ENCODE measurements around the gene ATF6B.

Gene ATF6B

GRCh38 chr6:32127717-32128592, at the start of gene ATF6B:
Gene ATF6B (minus strand): TSS chr6:32128246. CDS start chr6:32128207, 39 bp downstream.
- peak; percentile 80 for DNase-seq

- no peak for DNase-seq
Measured at GRCh38 chr6:32177183-32177787, 49.2 kb upstream of the ATF6B start.

GRCh38 chr6:32176476-32177182, 48.6 kb upstream of the ATF6B start:
- no peak for DNase-seq

GRCh38 chr6:32175711-32176475, 47.8 kb upstream of the ATF6B start, which contains the start of gene AGPAT1:
Gene AGPAT1 (minus strand): TSS chr6:32176084. CDS start chr6:32171496, 4,588 bp downstream.
- DNase-seq: peak; percentile 63

- DNase-seq: no peak
Measured at GRCh38 chr6:32175322-32175710, 47.3 kb upstream of the ATF6B start.

GRCh38 chr6:32174416-32174815, 46.4 kb upstream of the ATF6B start:
- DNase-seq: no peak

GRCh38 chr6:32173051-32173727, 45.1 kb upstream of the ATF6B start:
- DNase-seq: no peak

- no peak for DNase-seq
Measured at GRCh38 chr6:32171234-32171633, 43.2 kb upstream of the ATF6B start.

- DNase-seq: no peak
Measured at GRCh38 chr6:32170294-32170693, 42.2 kb upstream of the ATF6B start.

GRCh38 chr6:32168807-32169591, 41.0 kb upstream of the ATF6B start:
- DNase-seq: no peak

- no peak for DNase-seq
Measured at GRCh38 chr6:32168350-32168749, 40.3 kb upstream of the ATF6B start.

- DNase-seq: no peak
Measured at GRCh38 chr6:32167761-32168262, 39.8 kb upstream of the ATF6B start.

GRCh38 chr6:32167154-32167760, 39.2 kb upstream of the ATF6B start:
- DNase-seq: no peak

- DNase-seq: no peak
Measured at GRCh38 chr6:32166411-32167061, 38.5 kb upstream of the ATF6B start.

GRCh38 chr6:32164295-32164694, 36.2 kb upstream of the ATF6B start, which contains the start of gene EGFL8:
Gene EGFL8 (plus strand): TSS chr6:32164595. CDS start chr6:32166166, 1,571 bp downstream.
- DNase-seq: no peak

GRCh38 chr6:32163559-32164258, 35.7 kb upstream of the ATF6B start:
- DNase-seq: no peak

GRCh38 chr6:32158052-32158451, 30.0 kb upstream of the ATF6B start:
- DNase-seq: no peak

- no peak for DNase-seq
Measured at GRCh38 chr6:32156891-32157290, 28.8 kb upstream of the ATF6B start.

GRCh38 chr6:32154514-32155161, 26.6 kb upstream of the ATF6B start:
- DNase-seq: peak; percentile 3

Data from NCI-H2107 (cell line).